Osteocyte (in vitro differentiated cells): Measurements from ENCODE around the gene VCL. TPM values are rescaled to one million over a fixed set of nuclear protein-coding genes. Genes with fewer than 3 reads are reported as not detected.

Experiments
- DNase-seq: peaks from one replicate; pipeline ENCODE4 v3.0.0; 2021; ENCODE audit warnings: mixed read lengths; ENCODE audit not compliant: unreplicated experiment; ENCODE audit errors: extremely low spot score
- H3K27ac Mint-ChIP-seq: one replicate; pipeline ENCODE4 v1.8.0; 2021; ENCODE audit warnings: mild to moderate bottlenecking, mixed read lengths; ENCODE audit not compliant: unreplicated experiment
- H3K27me3 Mint-ChIP-seq: one replicate; pipeline ENCODE4 v1.8.0; 2021; ENCODE audit warnings: mixed read lengths; ENCODE audit not compliant: unreplicated experiment
- H3K36me3 Mint-ChIP-seq: one replicate; pipeline ENCODE4 v1.8.0; 2021; ENCODE audit warnings: mixed read lengths; ENCODE audit not compliant: unreplicated experiment
- H3K4me1 Mint-ChIP-seq: one replicate; pipeline ENCODE4 v1.8.0; 2021; ENCODE audit warnings: mixed read lengths; ENCODE audit not compliant: unreplicated experiment
- H3K4me3 Mint-ChIP-seq: one replicate; pipeline ENCODE4 v1.8.0; 2021; ENCODE audit warnings: mild to moderate bottlenecking, moderate library complexity, mixed read lengths; ENCODE audit not compliant: unreplicated experiment
- H3K9me3 Mint-ChIP-seq: one replicate; pipeline ENCODE4 v1.8.0; 2021; ENCODE audit warnings: mixed read lengths; ENCODE audit not compliant: unreplicated experiment
- CTCF ChIP-seq: fragments of 200-600 bp; sonication (generic); IDR thresholded peaks from 2 replicates; pipeline ENCODE4 v1.5.0; 2021; ENCODE audit warnings: antibody characterized with exemption, mild to moderate bottlenecking, moderate library complexity
- total RNA-seq: library from RNA; stranded (reverse); gene quantifications from 2 replicates; pipeline ENCODE4 v1.2.1, GENCODE V29; 2021

VCL gene
- total RNA-seq, 1 donor from 2014 or later: 338 TPM

GRCh38 chr10:73992899-73993788, 4.8 kb upstream of the VCL start:
- DNase-seq: no peak
- no peak for TF ChIP-seq CTCF
- H3K4me3 Mint-ChIP-seq: no peak overlapping the region
- no peaks in the 10 kb centered on the region for H3K9me3 Mint-ChIP-seq
- H3K27ac Mint-ChIP-seq: no peak overlapping the region
- no peaks in the 10 kb centered on the region for H3K36me3 Mint-ChIP-seq
- peaks cover 10% of the 10 kb centered on the region for H3K4me1 Mint-ChIP-seq
- no peaks in the 10 kb centered on the region for H3K27me3 Mint-ChIP-seq

GRCh38 chr10:73995035-73995358, 2.9 kb upstream of the VCL start:
- no peaks in the 10 kb centered on the region for H3K36me3 Mint-ChIP-seq
- TF ChIP-seq CTCF: no peak
- H3K27ac Mint-ChIP-seq: no peak overlapping the region
- no peaks in the 10 kb centered on the region for H3K27me3 Mint-ChIP-seq
- no peaks in the 10 kb centered on the region for H3K9me3 Mint-ChIP-seq
- H3K4me3 Mint-ChIP-seq: no peak overlapping the region
- no peak for DNase-seq
- peaks cover 14% of the 10 kb centered on the region for H3K4me1 Mint-ChIP-seq

GRCh38 chr10:73997461-73997786, 492 bp upstream of the VCL start:
- Mint-ChIP-seq H3K9me3 (no peaks in the 10 kb centered on the region), H3K4me3 (peak overlapping the region; percentile 90)

GRCh38 chr10:73998623-73998928, 660 bp downstream of the VCL start:
- TF ChIP-seq CTCF: no peak
- Mint-ChIP-seq H3K4me1 (peaks cover 41% of the 10 kb centered on the region), H3K36me3 (peaks cover 7% of the 10 kb centered on the region), H3K27ac (peak overlapping the region; percentile 99), H3K4me3 (peak overlapping the region; percentile 99), H3K27me3 (no peaks in the 10 kb centered on the region), H3K9me3 (no peaks in the 10 kb centered on the region)
- no peak for DNase-seq

More at GRCh38 chr10:73997461-73997786, 492 bp upstream of the VCL start:
- Mint-ChIP-seq H3K36me3 (peaks cover 7% of the 10 kb centered on the region), H3K27ac (peak overlapping the region; percentile 84), H3K4me1 (peaks cover 36% of the 10 kb centered on the region), H3K27me3 (no peaks in the 10 kb centered on the region)
- no peak for TF ChIP-seq CTCF
- no peak for DNase-seq

DNA sequence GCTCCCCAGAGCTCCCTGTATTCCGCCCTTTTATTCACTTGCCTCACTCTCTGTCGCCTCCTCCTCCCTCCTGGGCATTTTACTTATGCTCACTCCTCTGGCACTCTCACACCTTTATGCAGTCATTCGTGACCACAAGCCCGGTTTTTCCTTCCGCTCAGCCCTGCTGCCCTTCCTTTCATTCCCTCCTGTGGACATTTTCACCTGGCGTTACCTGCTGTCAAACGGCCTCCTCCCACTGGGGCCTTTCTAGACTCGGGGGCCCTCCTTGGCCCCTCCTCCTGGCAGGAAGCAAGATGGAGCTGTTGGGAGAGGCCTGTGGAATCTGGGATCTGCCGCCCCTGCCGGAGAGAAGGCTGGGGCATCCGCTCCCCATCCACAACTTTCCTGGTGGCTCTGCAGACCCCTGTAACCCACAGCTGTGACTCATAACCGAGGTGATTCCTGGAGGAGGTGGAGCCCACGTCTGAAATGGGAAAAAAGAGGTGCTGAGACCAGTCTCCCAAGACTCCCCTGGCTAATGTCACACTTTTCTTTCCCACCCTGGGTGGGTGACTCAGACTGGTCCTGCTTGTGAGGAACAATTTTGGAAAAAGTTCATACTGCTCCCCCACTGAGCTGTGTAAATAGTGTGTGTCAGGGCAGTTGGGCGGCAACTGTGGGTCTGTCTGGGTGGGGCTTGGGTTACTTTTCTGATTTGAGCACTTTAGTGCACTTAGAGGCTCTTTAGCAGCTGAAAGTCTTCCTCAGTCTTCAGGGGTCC, 1.2 kb downstream of the VCL start:
- Mint-ChIP-seq H3K4me1 (peaks cover 43% of the 10 kb centered on the region), H3K9me3 (no peaks in the 10 kb centered on the region), H3K36me3 (peaks cover 7% of the 10 kb centered on the region), H3K27ac (peak overlapping the region; percentile 99), H3K27me3 (no peaks in the 10 kb centered on the region), H3K4me3 (peak overlapping the region; percentile 99)
- peak; percentile 62 for TF ChIP-seq CTCF
- peak; percentile 86 for DNase-seq
